ENCODE data around the gene ZMAT3.
"Not testable (repeated sequence)": the region's sequence is repeated elsewhere in the genome, so short reads cannot be mapped to it uniquely, and the experiment has no call there.

The ZMAT3 gene

DNA sequence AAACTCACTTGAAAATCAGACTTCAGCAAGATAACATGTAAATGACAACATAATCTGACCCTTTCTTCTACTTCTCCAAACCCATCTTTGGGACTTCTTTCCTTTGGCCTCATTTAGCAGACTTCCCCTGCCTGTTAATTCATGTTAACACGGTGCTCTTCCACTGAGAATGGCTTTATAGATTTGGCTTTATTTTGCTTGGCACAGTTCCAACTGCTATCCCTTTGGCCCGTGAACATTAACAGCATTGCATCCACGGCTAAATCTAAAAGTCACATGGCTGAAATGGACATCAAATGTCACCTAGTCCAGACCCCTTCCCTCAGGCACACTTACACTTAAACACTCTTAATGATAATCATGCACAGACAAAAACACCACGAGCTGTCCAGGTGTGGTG lies 3.8 kb downstream of the ZMAT3 start:
- no peak for DNase-seq

- no peak for DNase-seq
Observed at GRCh38 chr3:179067291-179067690, 4.3 kb downstream of the ZMAT3 start.

DNA sequence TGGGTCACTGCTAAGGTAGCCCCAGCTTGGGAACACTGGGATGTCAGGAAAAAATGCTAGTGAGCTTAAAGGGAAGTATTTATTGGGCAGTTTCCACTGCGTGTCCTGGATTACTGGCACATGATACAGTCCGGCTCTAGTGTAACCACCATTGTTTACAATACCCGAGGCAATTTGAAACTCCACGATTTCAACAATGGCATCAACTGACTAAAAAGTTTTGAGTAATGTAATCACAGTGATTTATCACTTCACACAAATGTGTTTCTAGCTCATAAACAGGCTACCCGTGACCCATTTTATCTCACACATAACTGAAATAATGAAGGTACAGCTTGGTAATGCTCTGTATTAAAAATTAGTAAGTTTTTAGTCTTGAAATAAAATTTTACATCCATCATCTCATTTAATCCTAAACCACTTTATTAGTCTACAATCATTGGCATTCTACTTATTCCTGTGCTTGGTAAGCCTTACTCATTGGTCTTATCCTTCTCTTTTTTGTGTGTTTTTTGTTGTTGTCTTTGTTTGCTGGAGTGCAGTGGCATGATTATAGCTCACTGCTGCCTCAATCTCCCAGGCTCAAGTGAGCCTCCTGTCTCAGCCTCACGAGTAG lies 7.6 kb downstream of the ZMAT3 start:
- no peak for DNase-seq

DNA sequence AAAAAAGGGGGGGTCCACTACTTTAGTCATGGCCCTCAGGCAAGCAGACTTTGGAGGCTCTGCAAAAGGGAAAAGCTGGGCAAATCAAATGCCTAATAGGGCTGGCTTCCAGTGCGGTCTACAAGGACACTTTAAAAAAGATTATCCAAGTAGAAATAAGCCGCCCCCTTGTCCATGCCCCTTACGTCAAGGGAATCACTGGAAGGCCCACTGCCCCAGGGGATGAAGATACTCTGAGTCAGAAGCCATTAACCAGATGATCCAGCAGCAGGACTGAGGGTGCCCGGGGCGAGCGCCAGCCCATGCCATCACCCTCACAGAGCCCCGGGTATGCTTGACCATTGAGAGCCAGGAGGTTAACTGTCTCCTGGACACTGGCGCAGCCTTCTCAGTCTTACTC lies 15.3 kb downstream of the ZMAT3 start:
- no peak for DNase-seq

- DNase-seq = not testable (repeated sequence)
Observed at GRCh38 chr3:179054565-179054964, 17.0 kb downstream of the ZMAT3 start.

DNA sequence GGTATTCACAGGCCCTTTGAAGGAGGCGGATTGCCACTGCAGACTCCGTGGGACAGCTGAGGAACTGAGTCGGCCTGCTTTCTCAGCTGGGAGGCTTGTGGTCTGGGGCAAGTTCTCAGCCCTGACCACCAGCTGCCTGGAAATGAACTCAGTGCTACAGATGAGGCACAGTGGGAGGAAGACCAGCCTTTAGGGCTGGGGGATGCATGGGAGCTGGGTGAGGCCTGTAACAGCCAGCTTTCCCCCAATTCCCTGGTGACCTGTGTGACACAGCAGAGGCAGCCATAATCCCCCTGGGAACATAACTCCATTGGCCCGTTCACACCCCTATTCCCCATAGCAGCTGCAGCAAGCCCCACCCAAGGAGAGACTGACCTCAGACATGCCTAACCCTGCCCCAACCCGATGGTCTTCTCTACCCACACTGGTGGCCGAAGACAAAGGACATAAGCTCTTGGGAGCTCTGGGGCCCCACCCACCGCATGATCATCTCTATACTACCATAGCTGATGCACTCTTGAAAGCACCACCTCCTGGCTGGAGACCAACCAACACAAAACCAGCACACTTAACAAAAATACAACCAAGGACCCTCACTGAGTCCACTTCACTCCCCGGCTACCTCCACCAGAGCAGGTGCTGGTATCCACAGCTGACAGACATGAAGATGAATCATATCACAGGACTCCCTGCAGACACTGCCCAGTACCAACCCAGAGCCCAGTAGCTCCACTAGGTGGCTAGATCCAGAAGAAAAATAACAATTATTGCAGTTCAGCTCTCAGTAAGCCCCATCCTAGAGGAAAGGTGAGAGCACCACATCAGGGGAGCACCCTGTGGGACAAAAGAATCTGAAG lies 24.9 kb downstream of the ZMAT3 start:
- no peak for DNase-seq

GRCh38 chr3:179045719-179046402 lies 25.7 kb downstream of the ZMAT3 start:
- DNase-seq = no peak

DNA sequence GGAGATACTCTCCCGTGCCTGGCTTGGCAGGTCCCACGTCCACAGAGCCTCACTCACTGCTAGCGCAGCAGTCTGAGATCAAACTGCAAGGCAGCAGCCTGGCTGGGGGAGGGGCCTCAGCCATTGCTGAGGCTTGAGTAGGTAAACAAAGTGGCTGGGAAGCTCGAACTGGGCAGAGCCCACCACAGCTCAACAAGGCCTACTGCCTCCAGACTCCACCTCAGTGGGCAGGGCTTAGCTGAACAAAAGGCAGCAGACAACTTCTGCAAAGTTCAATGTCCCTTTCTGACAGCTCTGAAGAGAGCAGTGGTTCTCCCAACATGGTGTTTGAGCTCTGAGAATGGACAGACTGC lies 32.7 kb downstream of the ZMAT3 start:
- not testable (repeated sequence) for DNase-seq

- no peak for DNase-seq
Observed at GRCh38 chr3:179038216-179038898, 33.3 kb downstream of the ZMAT3 start.

- DNase-seq = no peak
Observed at GRCh38 chr3:179037351-179037750, 34.3 kb downstream of the ZMAT3 start.

DNA sequence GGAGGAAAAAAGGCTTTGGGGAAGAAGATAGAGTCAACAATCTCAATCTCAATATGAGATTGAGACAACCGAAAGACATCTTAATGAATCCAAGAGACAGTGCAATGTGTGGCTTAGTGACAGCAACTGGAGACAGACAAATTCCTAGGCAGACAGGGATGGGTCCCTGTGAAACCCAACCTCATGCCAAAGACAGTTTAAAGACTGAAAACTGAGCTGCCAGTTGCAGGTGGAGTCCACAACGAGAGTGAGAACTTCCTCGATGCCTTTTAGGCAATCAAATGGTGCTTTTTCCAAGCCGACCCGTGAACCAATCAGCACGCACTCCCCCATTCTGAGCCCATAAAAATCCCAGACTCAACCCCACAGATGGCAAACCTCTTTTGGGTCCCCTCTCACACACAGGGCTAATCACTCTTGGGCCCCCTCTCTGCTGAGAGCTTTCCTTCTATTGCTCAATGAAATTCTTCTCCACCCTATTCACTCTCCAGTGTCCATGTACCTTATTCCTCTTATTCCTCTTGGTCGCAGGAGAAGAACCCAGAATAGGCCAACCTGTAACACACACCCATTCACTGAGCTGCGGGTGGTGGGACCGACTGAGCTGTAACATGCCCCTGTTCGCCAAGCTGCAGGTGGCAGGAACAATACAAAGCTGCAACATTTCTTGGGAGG lies 34.8 kb downstream of the ZMAT3 start:
- DNase-seq = no peak

- no peak for DNase-seq
Observed at GRCh38 chr3:179036226-179036625, 35.4 kb downstream of the ZMAT3 start.

DNA sequence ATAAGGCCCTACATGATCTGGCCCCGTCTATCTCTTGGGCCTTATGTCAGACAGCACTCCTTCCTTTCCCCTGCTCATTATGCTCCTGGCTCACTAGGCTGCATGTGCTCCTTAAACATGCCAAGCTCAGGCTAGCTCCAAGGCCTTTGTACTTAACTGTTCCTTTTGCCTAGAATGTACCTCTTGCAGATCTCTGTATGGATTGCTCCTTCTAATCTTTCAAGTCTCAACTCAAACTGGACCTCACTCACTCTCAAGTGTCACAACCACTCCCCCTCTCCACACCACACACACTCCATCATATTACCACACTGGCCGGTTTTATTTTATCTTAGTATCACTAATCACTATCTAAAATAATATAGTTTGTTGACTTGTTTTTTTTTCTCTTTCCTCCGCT lies 36.4 kb downstream of the ZMAT3 start:
- DNase-seq = no peak

DNA sequence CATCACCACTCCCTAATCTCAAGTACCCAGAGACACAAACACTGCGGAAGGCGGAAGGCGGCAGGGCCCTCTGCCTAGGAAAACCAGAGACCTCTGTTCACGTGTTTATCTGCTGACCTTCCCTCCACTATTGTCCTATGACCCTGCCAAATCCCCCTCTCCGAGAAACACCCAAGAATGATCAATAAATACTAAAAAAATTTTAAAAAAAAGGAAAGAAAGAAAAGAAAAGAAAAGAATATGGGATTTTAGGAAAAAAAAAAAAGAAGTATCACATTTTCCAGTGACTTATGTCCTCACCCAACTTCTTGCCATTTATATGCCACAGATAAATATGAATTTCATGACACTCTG lies 38.3 kb downstream of the ZMAT3 start:
- DNase-seq = not testable (repeated sequence)

- not testable (repeated sequence) for DNase-seq
Observed at GRCh38 chr3:179032454-179033303, 38.9 kb downstream of the ZMAT3 start.

DNA sequence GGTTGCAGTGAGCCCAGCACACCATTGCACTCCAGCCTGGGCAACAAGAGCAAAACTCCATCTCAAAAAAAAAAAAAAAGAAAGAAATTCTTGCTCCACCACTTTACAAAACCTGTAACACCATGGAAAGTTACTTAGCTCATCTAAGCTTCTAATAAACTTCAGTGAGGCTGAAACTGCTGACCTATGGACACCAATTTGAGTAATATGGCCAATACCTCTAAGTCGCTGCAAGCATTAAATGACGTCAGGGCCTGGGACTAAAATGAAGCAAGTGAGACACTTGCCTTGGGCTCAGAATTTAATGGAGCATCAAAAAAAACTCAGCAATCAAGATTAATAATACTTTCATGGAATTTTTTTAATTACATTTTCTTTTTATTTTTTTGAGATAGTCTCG lies 42.5 kb downstream of the ZMAT3 start:
- DNase-seq = no peak

DNA sequence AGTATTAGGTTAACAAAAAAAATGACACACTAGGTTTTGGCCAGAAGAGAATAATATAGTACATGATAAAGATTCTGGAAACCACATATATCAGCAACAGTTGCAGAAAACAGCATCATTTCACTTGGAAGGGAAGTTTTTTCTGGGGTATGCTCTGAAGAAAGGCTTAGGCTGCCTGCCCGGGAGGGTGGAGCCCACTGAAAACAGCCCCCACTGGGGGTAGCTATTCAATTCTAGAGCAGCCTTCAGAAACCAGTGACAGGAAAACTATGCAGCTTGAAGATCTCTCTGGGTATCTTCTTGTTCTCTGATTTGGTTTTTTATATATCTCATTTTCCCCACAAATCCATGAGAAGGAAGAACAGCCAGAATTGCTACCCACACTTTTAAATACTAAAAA lies 43.2 kb downstream of the ZMAT3 start:
- DNase-seq = no peak

DNA sequence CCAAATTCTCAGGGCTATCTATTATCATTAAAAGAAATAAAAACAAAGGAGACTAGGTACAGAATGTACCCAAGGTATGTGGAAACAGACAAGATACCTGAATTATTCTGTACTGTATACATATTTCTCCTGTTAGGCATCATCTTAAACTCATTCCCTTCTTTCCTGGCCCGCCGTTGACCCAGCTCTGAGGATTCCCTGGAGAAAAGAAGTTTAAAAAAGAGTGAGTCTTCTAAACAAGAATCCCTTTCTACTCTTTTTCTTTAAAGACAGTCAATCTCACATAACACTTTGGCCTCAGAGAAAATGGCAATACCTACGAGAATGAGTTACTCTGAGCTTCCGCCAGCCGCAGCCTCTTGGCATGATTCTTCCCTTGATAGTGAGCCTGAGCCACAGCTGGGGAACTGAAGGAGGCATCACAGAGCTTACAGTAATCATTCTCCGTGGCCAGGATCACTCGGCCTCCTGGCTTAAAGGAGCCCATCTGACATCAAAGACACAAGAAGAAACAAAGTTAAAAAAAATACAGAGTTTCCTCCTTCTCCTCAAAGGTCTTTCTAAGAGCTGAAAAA lies 44.2 kb downstream of the ZMAT3 start:
- no peak for DNase-seq

GRCh38 chr3:179026636-179027035 lies 45.0 kb downstream of the ZMAT3 start:
- DNase-seq = no peak

DNA sequence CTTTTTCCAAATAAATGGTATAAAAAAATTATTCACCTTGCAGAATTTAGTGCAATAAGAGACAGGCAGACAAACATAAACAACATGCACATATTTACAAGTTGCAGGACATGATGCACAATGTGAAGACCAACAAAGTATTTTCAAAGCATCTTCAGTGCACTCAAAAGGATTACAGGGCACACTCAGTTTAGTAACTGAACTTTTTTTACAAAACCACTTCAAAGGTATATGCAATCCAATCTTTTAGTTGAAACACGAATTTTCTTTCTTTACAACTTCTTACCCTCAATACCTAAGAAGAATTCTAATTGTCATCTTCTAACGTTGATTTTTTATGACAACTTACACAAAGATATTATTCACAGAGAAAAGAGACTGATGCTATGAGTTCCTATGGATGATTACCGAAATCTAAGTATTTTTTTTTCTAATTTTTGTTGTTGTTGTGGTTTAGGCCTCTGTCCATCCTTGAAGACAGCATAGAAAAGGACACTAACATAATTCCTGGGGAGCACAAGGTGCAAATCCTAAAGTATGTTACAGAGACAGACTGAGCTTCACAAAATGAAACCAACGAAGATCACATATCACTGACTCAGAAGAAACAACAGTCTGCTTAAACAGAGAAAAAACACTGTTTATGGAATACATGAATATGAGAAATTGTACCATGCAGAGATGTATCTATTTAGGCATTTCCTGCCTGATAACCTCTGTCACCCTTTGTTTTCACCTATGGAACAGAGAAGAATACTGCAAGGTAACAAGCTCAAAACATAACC lies 50.3 kb downstream of the ZMAT3 start:
- DNase-seq = no peak

DNA sequence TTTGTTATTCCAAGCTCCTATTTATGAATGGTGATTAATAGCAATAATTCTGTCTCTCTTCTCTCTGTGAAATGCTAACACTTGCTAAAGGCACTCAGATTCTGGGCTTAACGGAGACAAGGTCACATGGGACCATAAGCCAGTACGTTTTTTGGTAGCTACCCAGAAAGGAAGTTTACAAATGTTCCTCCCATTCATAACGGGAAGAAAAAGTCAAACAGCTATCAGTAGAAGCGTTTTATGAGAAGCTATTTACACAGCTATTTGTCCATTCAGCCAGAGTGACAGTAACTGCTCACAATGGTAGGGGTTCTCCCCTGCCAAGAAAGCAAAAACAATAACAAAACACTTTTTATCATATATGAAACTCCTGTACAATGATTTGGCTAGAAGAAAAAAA lies 51.5 kb downstream of the ZMAT3 start:
- no peak for DNase-seq
